GM21423 (cell line): Measurements from ENCODE around the gene HLA-E.
"Not testable (repeated sequence)": the region's sequence is repeated elsewhere in the genome, so short reads cannot be mapped to it uniquely, and the experiment has no call there.

Experiments used
- ATAC-seq: cut with Tn5 transposase; IDR thresholded peaks from one replicate; pipeline ENCODE4 v1.9.1; 2021; ENCODE audit warnings: mild to moderate bottlenecking, moderate library complexity; ENCODE audit not compliant: unreplicated experiment

HLA-E gene

GRCh38 chr6:30480536-30481156 is 8.7 kb upstream of the HLA-E start:
- ATAC-seq, result no peak

DNA sequence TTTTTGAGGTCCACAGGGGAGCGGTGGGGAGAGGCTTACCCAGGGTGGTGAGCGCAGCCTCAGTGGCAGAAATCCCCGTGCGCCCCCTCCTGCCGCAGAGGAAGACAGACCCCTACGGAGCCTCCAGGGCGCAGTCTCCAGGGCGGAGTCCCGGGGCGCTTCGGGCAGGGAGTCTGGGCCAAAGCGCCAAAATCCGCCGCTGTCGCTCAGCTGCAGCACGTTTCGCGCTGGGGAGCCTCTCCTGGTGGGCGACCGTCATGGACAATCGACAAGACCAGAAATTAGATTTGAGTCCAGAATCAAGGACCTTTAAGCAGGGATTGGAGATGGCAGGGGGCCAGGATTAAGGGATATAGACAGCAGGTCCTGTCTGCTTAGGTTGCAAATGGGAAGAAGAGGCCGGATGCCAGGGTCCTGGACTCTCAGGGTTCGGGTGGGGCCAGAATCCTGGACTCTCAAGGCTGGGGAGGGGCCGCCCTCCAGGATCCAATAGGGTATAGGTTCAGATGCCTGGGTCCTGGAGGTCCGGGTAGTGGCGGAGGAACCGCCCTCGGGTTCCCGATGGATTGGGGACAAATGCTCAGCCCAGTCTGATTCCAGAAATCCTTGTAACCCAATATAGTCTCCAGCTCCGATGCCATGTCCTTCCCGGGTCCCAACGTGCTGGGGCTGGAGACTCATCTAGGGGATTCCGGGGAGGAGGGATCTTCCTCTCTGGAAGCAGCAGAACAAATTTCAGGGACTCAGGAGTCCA is 7.9 kb upstream of the HLA-E start:
- ATAC-seq, result no peak

DNA sequence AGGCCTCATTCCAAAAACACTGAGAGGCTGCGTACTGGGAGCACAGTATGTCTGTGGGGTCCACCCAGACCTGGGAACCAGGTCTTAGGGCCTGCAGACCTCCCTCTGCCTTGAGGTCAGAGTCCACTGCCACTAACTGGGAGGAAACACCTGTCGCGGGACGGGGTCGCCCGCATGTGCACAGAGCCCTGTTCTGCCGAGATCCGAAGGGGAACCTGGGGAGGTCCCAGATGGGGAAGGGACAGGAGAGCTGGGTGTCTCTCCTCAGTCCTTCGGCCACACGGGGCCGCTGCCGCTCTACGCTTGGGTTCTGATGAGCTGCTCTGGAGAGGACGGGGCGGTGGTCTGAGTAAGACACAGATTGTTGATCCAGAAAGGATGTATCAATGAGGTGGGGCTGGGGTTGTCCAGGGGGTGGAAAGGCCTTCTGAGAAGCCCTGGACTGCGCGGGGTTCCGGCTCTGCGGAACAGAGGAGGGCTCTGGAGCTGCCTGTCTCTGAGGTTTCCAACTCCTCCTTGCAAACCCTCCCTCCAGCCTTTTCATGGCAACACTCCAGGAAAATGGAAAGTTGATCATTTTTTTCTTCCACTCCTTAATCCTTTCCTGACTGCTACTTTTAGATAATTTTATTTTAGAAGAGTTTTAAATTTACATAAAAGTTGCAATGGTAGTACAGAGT is 7.2 kb upstream of the HLA-E start:
- not testable (repeated sequence) for ATAC-seq

DNA sequence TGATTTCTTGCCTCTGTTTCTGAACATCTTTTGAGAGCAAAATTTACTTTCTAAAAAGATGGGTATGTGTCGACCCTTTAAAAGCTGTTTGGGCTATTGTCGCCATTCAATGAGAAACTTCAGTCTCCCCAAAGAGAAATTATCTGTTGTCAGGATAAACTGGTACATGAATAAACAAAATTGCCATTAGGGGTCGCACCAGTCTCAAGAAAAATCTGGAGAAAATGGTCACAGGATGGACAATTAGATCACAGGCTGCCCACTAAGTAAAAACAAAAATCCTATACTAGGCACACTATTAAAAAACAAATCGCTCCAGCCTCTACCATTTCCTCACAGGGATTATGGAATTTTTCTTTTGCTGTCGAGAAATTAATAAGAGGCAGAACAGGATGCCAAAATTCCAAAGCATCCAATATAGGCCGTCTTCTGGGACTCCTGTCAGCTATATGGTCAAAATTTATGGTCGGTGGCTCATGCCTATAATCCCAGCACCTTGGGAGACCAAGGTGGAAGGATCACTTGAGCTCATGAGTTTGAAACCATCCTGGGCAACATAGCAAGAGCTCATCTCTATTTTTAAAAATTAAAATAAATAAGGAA is 5.5 kb upstream of the HLA-E start:
- ATAC-seq, result no peak

GRCh38 chr6:30485236-30485635 is 4.1 kb upstream of the HLA-E start:
- no peak for ATAC-seq

- ATAC-seq, result no peak
These were observed 1.4 kb upstream of the HLA-E start for GRCh38 chr6:30487926-30488325.

DNA sequence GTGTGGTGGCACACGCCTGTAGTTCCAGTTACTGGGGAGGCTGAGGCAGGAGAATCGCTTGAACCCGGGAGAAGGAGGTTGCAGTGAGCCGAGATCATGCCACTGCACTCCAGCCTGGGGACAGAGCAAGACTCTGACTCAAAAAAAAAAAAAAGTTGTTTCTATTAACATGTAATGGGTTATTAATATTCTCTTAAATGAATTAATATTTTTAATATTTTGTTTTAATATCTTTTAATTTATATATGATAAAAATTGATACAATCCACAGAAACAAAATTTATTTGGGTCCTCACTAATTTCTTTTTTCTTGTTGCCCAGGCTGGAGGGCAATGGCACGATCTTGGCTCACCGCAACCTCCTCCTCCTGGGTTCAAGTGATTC is 620 bp upstream of the HLA-E start:
- ATAC-seq, result not testable (repeated sequence)

DNA sequence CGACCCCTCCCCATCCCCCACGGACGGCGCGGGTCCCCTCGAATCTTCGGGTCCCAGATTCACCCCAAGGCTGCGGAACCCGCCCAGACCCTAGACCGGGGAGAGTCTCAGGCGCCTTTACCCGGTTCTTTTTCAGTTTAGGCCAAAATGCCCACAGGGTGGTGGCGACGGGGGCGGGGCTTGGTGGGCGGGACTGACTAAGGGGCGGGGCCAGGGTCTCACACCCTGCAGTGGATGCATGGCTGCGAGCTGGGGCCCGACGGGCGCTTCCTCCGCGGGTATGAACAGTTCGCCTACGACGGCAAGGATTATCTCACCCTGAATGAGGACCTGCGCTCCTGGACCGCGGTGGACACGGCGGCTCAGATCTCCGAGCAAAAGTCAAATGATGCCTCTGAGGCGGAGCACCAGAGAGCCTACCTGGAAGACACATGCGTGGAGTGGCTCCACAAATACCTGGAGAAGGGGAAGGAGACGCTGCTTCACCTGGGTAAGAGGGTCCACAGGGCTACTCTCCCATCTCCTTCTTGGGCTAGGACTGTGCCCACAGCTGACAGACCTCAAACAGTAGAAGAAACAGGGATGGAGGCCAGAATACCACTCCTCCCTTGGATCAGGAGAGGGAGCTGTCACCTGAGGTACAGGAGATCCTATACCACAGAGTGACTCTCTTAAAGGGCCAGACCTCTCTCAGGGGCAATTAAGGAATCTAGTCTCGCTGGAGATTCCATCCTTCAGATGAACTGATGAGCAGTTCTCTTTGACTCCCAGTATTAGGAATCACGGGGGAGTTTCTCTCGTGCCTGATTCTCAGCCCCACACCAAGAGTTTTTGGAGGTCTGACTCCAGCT is 942 bp downstream of the HLA-E start:
- peak; percentile 27 for ATAC-seq

- not testable (repeated sequence) for ATAC-seq
These were observed 2.1 kb downstream of the HLA-E start for GRCh38 chr6:30491291-30491953.

- ATAC-seq, result no peak
These were observed 3.0 kb downstream of the HLA-E start for GRCh38 chr6:30491991-30492952.

DNA sequence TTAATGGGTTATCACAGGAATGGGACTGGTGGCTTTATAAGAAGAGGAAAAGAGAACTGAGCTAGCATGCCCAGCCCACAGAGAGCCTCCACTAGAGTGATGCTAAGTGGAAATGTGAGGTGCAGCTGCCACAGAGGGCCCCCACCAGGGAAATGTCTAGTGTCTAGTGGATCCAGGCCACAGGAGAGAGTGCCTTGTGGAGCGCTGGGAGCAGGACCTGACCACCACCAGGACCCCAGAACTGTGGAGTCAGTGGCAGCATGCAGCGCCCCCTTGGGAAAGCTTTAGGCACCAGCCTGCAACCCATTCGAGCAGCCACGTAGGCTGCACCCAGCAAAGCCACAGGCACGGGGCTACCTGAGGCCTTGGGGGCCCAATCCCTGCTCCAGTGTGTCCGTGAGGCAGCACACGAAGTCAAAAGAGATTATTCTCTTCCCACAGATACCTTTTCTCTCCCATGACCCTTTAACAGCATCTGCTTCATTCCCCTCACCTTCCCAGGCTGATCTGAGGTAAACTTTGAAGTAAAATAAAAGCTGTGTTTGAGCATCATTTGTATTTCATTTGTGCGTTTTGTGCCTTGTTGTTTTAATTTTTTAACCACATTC is 4.4 kb downstream of the HLA-E start:
- no peak for ATAC-seq

- ATAC-seq, result no peak
These were observed 5.1 kb downstream of the HLA-E start for GRCh38 chr6:30494291-30494861.

- ATAC-seq, result not testable (repeated sequence)
These were observed 5.8 kb downstream of the HLA-E start for GRCh38 chr6:30495060-30495459.

GRCh38 chr6:30495993-30496392 is 6.7 kb downstream of the HLA-E start:
- ATAC-seq, result no peak

DNA sequence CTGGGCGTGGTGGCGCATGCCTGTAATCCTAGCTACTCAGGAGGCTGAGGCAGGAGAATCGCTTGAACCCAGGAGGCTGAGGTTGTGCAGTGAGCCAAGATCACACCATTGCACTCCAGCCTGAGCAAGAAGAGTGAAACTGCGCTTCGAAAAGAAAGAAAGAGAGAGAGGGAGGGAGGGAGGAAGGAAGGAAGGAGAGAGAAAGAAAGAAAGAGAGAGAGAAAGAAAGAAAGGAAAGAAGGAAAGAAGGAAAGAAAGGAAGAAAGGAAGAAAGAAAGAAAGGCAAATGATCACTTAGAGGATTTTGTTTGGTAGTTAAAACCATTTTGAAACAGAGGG is 7.9 kb downstream of the HLA-E start:
- not testable (repeated sequence) for ATAC-seq

GRCh38 chr6:30497714-30498113 is 8.4 kb downstream of the HLA-E start:
- no peak for ATAC-seq

DNA sequence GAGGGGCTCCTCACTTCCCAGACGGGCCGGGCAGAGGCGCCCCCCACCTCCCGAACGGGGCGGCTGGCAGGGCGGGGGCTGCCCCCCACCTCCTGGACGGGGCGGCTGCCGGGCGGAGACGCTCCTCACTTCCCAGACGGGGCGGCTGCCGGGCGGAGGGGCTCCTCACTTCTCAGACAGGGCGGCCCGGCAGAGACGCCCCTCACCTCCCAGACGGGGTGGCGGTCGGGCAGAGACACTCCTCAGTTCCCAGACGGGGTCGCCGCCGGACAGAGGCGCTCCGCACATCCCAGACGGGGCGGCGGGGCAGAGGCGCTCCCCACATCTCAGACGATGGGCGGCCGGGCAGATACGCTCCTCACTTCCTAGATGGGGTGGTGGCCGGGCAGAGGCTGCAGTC is 9.4 kb downstream of the HLA-E start:
- ATAC-seq, result not testable (repeated sequence)
